GM12874 (cell line): ENCODE results near the gene BMP6.

ENCODE experiments used
- CTCF ChIP-seq: IDR thresholded peaks from 2 replicates; pipeline ENCODE4 v1.5.1; 2011; ENCODE audit warnings: low read depth, mild to moderate bottlenecking, control low read depth, low read length, moderate library complexity; ENCODE audit not compliant: insufficient read depth

BMP6 gene

DNA sequence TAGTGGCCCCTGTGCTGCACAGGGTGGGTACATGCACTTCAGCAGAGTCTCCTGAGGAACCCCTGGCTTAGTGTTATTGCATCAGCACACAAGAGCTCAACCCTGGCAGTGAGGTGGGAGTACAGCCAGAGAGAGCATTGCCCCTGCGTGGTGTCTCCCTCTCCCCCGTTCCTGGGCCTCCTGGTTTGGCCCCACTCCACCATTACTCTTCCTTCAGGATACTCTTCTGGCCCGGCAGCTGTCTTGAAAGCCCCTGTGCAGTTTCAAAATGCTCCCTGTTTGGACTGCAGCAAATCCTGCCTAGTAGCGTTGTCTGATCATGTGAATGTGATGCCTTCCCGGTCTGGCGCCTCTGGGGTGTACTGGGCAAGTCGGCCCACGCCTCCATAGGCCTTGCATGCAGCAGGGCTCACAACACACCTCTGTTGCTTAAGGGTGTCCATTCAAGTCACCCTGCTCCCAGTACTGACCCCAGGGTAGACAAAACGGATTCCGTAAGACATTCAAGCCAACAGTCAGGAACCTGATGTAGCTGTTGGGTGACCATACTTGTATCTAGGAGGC lies 152.6 kb downstream of the BMP6 start:
- no peak for TF ChIP-seq CTCF

- no peak for TF ChIP-seq CTCF
These were observed 153.1 kb downstream of the BMP6 start for GRCh38 chr6:7879043-7879442.

DNA sequence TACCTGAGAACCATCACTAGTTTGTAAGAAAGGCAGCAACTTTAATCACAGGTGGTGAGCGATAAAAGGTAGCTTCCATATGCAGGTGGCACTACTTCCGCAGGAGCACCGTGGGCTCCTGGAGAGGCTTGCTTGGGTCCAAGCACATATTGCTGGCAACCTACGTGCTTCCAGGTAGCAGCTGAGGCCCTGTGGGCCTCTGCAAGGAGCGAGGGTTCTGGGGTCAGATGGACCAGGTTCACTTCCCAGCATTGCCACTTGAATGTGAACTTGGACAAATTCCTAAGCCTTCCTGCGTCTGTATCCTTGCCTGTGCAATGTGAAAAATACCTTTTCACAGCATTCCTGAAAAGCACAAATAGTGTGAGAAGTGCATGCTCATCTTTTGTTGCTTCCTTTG lies 153.7 kb downstream of the BMP6 start:
- no peak for TF ChIP-seq CTCF

DNA sequence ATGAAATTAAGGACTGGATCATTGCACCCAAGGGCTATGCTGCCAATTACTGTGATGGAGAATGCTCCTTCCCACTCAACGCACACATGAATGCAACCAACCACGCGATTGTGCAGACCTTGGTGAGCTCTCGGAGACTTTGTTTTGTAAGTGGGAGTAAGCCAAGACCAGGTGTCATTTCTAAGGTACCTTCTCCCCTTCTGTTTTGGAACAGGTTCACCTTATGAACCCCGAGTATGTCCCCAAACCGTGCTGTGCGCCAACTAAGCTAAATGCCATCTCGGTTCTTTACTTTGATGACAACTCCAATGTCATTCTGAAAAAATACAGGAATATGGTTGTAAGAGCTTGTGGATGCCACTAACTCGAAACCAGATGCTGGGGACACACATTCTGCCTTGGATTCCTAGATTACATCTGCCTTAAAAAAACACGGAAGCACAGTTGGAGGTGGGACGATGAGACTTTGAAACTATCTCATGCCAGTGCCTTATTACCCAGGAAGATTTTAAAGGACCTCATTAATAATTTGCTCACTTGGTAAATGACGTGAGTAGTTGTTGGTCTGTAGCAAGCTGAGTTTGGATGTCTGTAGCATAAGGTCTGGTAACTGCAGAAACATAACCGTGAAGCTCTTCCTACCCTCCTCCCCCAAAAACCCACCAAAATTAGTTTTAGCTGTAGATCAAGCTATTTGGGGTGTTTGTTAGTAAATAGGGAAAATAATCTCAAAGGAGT lies 154.2 kb downstream of the BMP6 start:
- no peak for TF ChIP-seq CTCF

DNA sequence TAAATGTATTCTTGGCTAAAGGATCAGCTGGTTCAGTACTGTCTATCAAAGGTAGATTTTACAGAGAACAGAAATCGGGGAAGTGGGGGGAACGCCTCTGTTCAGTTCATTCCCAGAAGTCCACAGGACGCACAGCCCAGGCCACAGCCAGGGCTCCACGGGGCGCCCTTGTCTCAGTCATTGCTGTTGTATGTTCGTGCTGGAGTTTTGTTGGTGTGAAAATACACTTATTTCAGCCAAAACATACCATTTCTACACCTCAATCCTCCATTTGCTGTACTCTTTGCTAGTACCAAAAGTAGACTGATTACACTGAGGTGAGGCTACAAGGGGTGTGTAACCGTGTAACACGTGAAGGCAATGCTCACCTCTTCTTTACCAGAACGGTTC lies 154.8 kb downstream of the BMP6 start:
- no peak for TF ChIP-seq CTCF

DNA sequence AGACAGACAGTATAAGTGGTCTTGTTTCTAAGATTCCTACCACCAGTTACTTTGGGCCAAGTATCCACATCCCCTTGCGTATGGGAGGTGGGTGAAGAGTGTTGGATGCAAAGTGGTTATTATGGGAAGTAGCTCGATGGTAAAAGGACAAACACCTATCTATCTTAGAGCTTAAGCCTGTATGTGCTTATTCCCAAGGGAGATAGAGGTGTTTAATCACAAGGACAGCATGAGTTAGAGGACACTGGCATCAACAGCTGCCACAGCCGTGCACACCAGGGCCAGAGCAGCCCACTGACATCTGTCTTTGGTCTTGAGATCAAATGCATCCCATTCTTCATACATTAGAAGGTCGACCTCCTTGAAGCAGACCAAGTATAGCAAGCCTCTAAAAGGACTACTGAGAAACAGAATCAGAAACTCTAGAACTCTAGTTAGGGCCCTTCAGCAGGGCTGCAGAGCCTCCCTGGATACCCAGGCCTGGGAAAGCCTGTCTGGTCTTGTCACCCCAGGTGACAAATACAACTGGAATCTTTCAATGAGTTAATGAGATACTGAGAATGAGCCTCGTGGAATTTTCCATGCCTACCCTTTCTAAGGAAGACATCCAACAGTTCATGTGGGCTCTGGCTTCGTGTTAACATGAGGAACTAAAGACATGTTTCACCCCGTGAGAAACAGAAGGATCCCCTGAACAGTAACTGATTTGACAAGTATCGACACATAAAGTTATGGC lies 156.0 kb downstream of the BMP6 start:
- no peak for TF ChIP-seq CTCF

DNA sequence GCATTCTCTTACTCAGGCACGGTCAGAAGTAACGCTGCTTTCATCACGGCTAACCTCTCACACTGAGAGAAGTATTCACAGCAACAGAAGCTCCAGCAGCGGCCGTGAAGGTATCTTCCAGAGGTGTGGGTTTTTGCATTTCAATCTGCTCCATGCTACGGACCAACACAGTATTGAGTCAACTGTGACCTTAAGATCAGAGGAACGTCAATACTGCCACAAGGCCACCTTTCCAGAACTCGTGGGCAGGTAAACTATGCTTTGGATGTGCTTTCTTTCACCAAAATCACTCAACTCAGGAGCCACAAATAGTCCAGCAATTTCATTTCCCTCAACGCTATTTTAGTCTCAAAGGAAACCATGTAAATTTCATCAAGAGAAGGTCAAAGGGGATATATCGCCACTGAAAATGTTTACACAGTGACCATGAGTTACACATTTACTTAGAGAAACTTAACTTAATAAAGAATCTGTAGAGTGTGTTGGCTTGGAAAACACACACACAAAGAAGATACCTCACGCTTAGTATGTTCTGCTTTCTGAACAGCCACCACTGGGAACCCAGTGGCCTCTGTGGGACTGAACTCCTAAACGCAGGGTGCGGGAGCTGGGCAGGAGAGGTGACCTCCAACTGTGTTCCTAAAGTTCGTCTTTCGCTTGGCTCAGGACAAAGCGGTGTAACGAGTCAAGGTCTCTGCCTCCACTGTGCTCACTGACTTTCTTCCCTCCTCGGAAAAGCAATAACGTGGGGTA lies 156.8 kb downstream of the BMP6 start:
- no peak for TF ChIP-seq CTCF
